HG03196 (cell line): ENCODE data around the gene PDE4C.

Experiments
- ATAC-seq: cut with Tn5 transposase; IDR thresholded peaks from one replicate; pipeline ENCODE4 v1.9.1; 2021; ENCODE audit not compliant: unreplicated experiment

PDE4C gene

DNA sequence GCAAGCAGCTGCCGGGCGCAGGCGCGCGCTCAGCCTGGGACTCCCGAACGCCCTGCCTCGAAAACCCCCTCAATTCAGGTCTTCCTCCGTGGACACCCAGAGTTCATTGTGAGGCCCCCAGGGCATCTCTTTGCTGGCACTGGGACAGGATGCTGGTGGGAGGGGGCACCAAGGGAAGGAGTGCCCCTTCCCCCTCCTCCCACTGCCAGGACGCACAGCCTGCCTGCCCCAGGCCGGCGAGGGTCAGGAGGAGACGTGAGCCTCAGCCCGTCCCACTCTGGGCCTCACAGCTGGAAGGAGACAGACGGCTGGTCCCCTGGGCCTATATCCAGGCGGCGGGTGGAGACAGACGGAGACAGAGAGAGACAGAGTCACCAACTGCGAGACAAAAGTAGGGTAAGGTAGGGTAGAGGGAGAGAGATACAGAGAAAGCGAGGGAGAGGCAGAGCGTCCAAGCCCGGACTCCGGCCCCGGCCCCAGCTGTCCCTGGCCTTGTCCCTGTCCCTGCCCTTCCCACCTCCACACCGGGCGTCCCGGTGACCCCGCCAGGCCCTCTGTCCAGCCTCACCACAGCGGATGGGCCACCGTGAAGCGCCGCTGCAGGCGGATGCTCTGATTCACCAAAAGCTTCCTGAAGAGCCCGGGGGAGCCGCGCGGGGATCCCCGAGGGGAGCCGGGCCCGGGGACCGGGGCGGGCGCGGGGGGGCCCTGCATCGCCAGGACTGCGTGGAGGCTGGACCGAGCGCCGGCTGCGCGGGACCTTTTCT lies at the start of gene PDE4C:
PDE4C (minus strand) TSS at position 737 of the 767 bp plus-strand sequence; CDS start at position 714, 23 bp downstream.
- no peak for ATAC-seq

GRCh38 chr19:18274781-18275356 lies 48.6 kb upstream of the PDE4C start:
- ATAC-seq = no peak

GRCh38 chr19:18274219-18274780 lies 48.1 kb upstream of the PDE4C start, which contains the start of gene IQCN:
IQCN (minus strand) TSS chr19:18274452; CDS start chr19:18269478, 4,974 bp downstream.
- ATAC-seq = no peak

DNA sequence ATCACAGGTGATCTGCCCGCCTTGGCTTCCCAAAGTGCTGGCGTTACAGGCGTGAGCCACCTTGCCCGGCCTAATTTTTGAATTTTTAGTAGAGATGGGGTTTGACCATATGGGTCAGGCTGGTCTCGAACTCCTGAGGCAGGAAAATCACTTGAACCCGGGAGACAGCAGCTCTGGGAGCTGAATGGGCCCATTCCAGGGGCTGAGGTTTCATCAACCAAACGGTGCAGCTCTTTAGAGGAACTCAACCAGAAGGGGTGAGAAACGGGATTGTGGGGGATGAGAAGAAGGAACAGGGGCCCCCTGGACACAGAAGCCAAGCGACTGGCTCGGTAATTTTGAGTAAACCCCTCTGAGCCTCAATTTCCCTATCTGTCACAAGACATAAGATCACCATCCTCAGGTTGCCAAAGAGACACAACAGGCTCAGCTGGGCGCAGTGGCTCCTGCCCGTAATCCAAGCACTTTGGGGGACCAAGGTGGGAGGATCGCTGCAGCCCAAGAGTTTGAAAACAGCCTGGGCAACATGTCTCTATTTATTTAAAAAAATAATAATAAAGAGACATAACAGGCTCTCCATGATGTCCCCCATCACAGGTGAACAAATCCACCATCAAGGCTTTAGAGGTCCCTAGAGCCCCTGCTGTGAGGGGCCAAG lies 47.5 kb upstream of the PDE4C start:
- ATAC-seq = no peak

- no peak for ATAC-seq
These were observed 45.2 kb upstream of the PDE4C start for GRCh38 chr19:18271433-18271841.

- ATAC-seq = no peak
These were observed 44.1 kb upstream of the PDE4C start for GRCh38 chr19:18270326-18270725.

DNA sequence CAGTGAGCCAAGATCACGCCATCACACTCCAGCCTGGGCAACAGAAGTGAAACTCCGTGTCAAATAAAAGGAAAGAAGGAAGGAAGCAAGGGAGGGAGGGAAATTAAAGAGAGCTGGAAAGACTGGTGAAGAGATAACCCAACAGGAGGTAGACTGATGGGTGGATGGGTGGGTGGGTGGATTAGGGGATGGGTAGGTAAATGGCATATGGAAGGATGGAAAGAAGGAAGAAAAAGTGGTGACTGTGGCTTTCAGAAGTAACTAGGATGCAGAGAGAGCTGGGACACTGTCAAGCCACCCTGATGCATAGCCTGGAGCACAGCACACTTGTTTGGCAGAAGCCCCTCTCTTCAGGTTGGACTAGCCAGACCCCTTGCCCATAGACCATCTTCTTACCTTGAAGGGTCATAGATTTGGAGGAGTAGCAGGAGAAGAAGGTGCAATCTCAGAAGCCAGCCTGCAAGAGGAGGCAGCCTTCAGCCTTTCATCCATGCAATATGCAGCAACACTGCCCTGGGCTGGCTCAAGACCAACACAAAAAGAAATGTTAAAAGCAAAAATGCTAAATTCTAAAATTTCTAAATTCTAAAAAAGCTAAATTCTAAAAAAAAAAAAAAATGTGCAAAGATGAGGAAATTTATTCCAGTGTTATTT lies 43.0 kb upstream of the PDE4C start:
- ATAC-seq = no peak

- ATAC-seq = no peak
These were observed 40.8 kb upstream of the PDE4C start for GRCh38 chr19:18266771-18267686.

DNA sequence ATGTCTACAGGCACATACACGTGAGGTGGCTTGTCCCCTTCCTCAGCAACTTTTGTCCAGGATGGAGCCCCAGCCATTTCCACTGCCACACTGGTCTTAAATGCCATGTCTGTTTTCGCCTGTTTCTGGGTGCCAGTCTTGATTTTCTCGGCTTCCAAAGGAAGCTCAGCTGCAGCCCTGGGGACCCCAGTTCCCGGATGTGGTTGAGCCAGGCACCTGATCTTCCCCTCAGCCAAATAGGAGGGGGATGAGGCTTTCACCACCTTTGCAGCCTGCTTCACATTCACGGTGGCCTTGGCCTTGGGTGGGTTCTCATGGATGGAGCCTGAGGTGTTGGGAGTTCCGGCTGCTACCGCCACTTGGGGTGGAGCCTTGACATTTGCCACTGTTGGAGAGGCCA lies 39.3 kb upstream of the PDE4C start:
- no peak for ATAC-seq

GRCh38 chr19:18264971-18265540 lies 38.8 kb upstream of the PDE4C start:
- no peak for ATAC-seq

DNA sequence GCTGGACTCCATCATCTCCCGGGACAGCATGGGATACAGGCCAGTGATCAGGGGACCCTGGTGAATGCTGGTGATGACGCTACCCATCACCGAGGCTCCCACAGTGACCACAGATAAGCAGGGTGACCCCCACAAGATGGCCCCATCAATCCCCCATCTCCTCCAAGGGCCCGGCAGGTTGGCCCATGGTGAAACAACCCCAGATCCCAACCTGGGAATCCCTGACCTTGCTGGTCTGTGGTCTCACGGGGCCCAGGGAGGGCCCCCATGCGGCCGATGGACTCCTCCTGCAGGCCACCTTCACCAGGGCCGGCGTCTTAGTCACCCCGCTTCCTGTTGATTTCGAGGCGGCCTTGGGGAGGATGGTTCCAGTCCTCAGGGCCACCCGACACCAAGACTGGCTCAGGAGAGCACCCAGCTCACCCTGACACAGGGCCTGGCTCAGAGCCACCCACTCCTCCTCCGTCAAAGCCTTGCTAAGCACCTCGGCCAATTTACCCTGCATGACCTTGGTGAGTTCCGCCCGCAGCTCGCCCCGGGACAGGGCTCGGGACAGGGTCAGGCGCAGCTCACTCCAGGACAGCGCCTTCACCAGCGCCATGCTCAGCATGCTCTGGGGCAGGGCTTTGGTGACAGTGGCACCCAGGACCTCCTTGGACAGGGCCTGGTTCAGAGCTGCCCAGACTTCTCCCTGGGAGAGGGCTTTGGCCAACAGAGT lies 38.1 kb upstream of the PDE4C start:
- ATAC-seq = no peak

DNA sequence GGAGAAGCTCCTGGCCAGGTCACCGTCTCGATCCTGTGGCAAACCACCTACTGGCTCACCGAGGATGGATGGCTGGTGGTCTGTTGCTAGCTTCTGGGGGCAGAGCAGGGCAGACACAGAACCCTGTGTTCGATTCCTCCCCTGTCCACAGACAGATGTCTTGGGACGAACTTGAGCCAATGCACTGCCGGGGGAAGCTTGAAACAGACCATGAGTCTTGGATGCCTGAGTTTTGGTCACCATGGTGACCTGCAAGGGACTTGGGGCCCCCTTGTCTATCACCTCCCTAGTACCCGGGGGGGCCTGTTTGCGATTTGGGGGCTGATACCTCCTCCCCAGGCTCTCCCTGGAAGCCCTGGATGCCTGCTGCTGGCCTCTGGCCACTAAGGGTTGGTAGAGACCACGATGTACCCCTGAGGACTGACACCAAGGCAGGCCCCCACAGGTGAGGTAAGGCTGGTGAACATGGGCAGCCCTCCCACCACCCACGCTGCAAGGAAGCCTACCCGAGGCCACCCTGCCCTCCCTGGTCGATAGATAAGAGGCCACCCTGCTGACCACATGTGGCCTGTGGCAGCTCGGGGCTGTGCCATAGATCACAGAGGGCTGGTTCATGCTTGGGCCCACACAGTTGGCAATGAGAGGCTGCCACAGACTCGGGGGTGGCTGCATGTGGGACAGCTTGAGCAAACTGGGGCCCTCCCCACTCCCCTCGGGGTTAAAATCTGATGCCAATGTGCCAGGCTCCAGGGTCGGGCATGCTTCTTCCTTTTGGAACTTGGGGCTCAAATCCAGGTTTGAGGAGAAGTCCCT lies 37.3 kb upstream of the PDE4C start:
- no peak for ATAC-seq

DNA sequence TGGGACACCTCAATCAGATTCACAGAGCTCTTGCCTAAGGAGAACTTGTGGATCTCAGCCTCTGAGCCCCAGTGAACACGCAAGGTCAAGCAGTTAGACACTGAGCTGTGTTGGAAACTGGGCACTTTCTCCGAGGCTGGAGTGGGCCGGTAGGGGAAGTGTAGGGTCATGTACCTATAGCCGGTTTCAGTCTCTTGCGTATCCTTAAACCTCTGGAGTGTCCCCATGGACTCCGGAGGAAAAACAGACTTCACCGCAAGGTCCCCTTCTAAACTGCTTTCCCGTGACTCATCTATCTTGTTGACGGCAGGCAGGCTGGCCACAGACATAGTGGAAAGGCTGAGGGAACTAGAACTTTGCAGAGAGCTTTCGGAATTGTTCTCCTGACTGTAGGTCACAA lies 36.7 kb upstream of the PDE4C start:
- no peak for ATAC-seq

DNA sequence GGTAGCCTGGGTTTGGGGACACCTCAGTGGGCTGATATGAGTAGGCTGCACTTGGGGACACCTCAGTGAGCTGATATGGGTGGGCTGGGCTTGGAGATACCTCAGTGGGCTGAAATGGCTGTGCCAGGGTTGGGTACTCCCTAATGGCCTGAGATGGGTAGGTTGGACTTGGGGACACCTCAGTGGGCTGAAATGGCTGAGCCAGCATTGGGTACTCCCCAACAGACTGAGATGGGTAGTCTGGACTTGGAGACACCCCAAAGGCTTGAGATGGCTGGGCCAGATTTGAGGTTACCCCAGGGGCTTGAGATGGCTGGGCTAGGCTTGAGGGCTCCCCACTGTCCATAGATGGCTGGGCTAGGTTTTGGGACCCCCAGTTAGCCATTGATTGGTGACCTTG lies 35.9 kb upstream of the PDE4C start:
- no peak for ATAC-seq

GRCh38 chr19:18261474-18261873 lies 35.2 kb upstream of the PDE4C start:
- ATAC-seq = no peak

- no peak for ATAC-seq
These were observed 33.7 kb upstream of the PDE4C start for GRCh38 chr19:18259893-18260292.

DNA sequence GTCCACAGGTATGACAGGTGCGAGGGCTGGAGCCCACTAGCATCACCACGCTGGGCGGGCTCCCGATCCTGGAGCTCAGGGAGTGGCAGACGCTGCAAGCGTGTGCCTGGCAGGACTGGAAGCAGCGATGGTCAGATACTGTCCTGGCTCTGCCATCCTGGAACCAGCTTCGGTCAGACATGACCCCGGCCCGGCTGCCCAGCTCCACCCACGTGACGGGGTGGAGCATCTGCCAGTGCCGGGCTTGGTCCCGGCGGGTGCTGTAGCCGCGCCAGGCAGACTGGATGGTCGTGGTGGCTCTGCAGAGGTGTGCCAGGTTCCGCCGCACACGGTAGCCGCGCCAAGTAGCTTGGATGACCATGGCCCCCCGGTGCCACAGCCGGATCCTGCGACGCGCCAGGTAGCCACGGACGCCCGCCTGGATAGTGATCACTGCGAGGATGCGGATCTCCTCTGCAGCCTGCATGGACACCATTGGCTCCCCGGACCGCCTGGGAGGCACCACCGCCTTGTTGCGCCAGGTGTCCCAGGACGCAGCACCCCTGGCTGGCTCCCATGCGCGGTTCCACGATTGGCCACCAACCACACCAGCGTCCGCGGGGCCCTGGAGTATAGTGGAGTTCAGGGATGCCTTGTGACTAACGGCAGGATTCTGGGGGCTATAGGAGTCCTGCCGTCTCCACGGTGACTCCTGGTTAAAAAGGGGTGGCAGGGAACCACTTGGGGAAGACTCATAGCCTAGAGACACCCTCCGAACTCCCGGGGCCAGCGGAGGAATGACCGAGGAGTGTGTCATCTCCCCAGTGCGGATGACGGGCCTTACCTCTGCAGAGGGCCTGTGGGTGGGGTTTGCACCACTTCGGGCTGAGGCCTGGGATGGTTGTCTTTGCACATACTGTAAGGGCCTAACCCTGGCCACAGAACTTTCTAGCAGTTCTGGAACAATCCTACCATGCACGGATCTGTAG lies 31.5 kb upstream of the PDE4C start:
- no peak for ATAC-seq
